HEK293 (cell line): Measurements from ENCODE around the gene NPTXR.
A peak's percentile ranks its signal among the peaks of the same experiment; 100 is the strongest.

ENCODE experiments used
- CTCF ChIA-PET: fragments of 350-600 bp; formaldehyde crosslinking; extraction: SDS; loops from one replicate; lab custom pipeline; 2021; ENCODE audit warnings: antibody characterized with exemption; lab: Yijun Ruan, JAX
- POLR2A ChIA-PET: fragments of 300-600 bp; formaldehyde crosslinking; extraction: SDS; loops from one replicate; lab custom pipeline; 2020; ENCODE audit warnings: antibody characterized with exemption, inconsistent platforms; lab: Yijun Ruan, JAX
- H3K27ac ChIP-seq: fragments of 200-500 bp; sonication (Bioruptor generic); 2 replicates; pipeline ENCODE4 v1.5.1; 2014; ENCODE audit warnings: low read depth, low read length, control low read depth, inconsistent platforms; ENCODE audit errors: extremely low read depth
- H3K36me3 ChIP-seq, 2 experiments: fragments of 200-500 bp in 1 of 2; sonication (Bioruptor generic) in 1 of 2; 1 replicate in 1 of 2; 2 replicates in 1 of 2; pipeline ENCODE4 v1.5.1; 2014 to 2017; ENCODE audit warnings: inconsistent platforms in 2 of 2, low read length in 2 of 2; ENCODE audit not compliant: control insufficient read depth in 2 of 2, insufficient read depth in 1 of 2
- H3K4me1 ChIP-seq: fragments of 200-500 bp; sonication (Bioruptor generic); 2 replicates; pipeline ENCODE4 v1.5.1; 2014; ENCODE audit warnings: mild to moderate bottlenecking, low read length, inconsistent platforms; ENCODE audit not compliant: control insufficient read depth, insufficient read depth
- H3K4me3 ChIP-seq: 2 replicates; pipeline ENCODE4 v1.5.1; 2011; ENCODE audit warnings: low read depth, mild to moderate bottlenecking, control low read depth, low read length, moderate library complexity
- H3K9me3 ChIP-seq: fragments of 200-500 bp; sonication (Bioruptor generic); 2 replicates; pipeline ENCODE4 v1.5.1; 2014; ENCODE audit warnings: low read depth, low read length, inconsistent platforms; ENCODE audit not compliant: control insufficient read depth, insufficient read depth
- EGR2 ChIP-seq: fragments of 450-650 bp; formaldehyde crosslinking; IDR thresholded peaks from 2 replicates; pipeline ENCODE4 v1.5.1; 2016; ENCODE audit warnings: low read depth, missing biosample characterization, missing genetic modification characterization
- GLI2 ChIP-seq: fragments of 450-650 bp; formaldehyde crosslinking; IDR thresholded peaks from 2 replicates; pipeline ENCODE4; 2017; ENCODE audit warnings: missing biosample characterization, missing genetic modification characterization, low read depth, borderline replicate concordance
- KLF7 ChIP-seq: fragments of 450-650 bp; formaldehyde crosslinking; IDR thresholded peaks from 2 replicates; pipeline ENCODE4 v1.5.1; 2016; ENCODE audit warnings: missing biosample characterization, missing genetic modification characterization, borderline replicate concordance
- OSR2 ChIP-seq: fragments of 450-650 bp; formaldehyde crosslinking; IDR thresholded peaks from 2 replicates; pipeline ENCODE4 v1.5.1; 2016; ENCODE audit warnings: missing biosample characterization, missing genetic modification characterization
- SCRT2 ChIP-seq: fragments of 450-650 bp; formaldehyde crosslinking; IDR thresholded peaks from 2 replicates; pipeline ENCODE4 v1.5.1; 2016; ENCODE audit warnings: missing biosample characterization, missing genetic modification characterization
- TRIM28 ChIP-seq: IDR thresholded peaks from 2 replicates; pipeline ENCODE4 v1.6.1; 2011; ENCODE audit warnings: low read length, control low read depth, borderline replicate concordance
- ZBTB21 ChIP-seq: fragments of 450-650 bp; formaldehyde crosslinking; IDR thresholded peaks from 2 replicates; pipeline ENCODE4 v1.5.1; 2017; ENCODE audit warnings: missing biosample characterization, missing genetic modification characterization
- ZEB2 ChIP-seq: fragments of 450-650 bp; formaldehyde crosslinking; IDR thresholded peaks from 2 replicates; pipeline ENCODE4 v1.5.1; 2016; ENCODE audit warnings: missing biosample characterization, missing genetic modification characterization
- ZFHX2 ChIP-seq: fragments of 450-650 bp; formaldehyde crosslinking; conservative IDR thresholded peaks from 2 replicates; pipeline ENCODE4 v1.5.1; 2016; ENCODE audit warnings: missing biosample characterization, missing genetic modification characterization
- ZNF10 ChIP-seq: fragments of 450-650 bp; formaldehyde crosslinking; IDR thresholded peaks from 2 replicates; pipeline ENCODE4 v1.5.1; 2017; ENCODE audit warnings: missing biosample characterization, missing genetic modification characterization
- ZNF16 ChIP-seq: fragments of 450-650 bp; formaldehyde crosslinking; IDR thresholded peaks from 2 replicates; pipeline ENCODE4 v1.5.1; 2016; ENCODE audit warnings: low read depth, missing biosample characterization, missing genetic modification characterization
- ZNF169 ChIP-seq: fragments of 450-650 bp; formaldehyde crosslinking; IDR thresholded peaks from 2 replicates; pipeline ENCODE4 v1.5.1; 2016; ENCODE audit warnings: missing biosample characterization, missing genetic modification characterization
- ZNF23 ChIP-seq: fragments of 450-650 bp; formaldehyde crosslinking; IDR thresholded peaks from 2 replicates; pipeline ENCODE4 v1.5.1; 2016; ENCODE audit warnings: missing biosample characterization, missing genetic modification characterization, borderline replicate concordance
- ZNF24 ChIP-seq: fragments of 450-650 bp; formaldehyde crosslinking; IDR thresholded peaks from 2 replicates; pipeline ENCODE4 v1.5.1; 2016; ENCODE audit warnings: missing biosample characterization, missing genetic modification characterization
- ZNF292 ChIP-seq: fragments of 450-650 bp; formaldehyde crosslinking; IDR thresholded peaks from 2 replicates; pipeline ENCODE4 v1.5.1; 2016; ENCODE audit warnings: low read depth, missing biosample characterization, missing genetic modification characterization, borderline replicate concordance
- ZNF302 ChIP-seq: fragments of 450-650 bp; formaldehyde crosslinking; IDR thresholded peaks from 2 replicates; pipeline ENCODE4 v1.5.1; 2016; ENCODE audit warnings: missing biosample characterization, missing genetic modification characterization, low read depth
- ZNF473 ChIP-seq: fragments of 450-650 bp; formaldehyde crosslinking; IDR thresholded peaks from 2 replicates; pipeline ENCODE4 v1.5.1; 2017; ENCODE audit warnings: missing biosample characterization, missing genetic modification characterization
- ZNF48 ChIP-seq: fragments of 450-650 bp; formaldehyde crosslinking; IDR thresholded peaks from 2 replicates; pipeline ENCODE4 v1.5.1; 2016; ENCODE audit warnings: missing biosample characterization, missing genetic modification characterization
- ZNF571 ChIP-seq: fragments of 450-650 bp; formaldehyde crosslinking; IDR thresholded peaks from 2 replicates; pipeline ENCODE4 v1.5.0; 2017; ENCODE audit warnings: missing biosample characterization, missing genetic modification characterization
- ZNF623 ChIP-seq: fragments of 450-650 bp; formaldehyde crosslinking; IDR thresholded peaks from 2 replicates; pipeline ENCODE4 v1.5.1; 2016; ENCODE audit warnings: missing biosample characterization, missing genetic modification characterization
- ZNF624 ChIP-seq: fragments of 450-650 bp; formaldehyde crosslinking; IDR thresholded peaks from 2 replicates; pipeline ENCODE4 v1.5.1; 2017; ENCODE audit warnings: missing biosample characterization, missing genetic modification characterization
- ZNF626 ChIP-seq: fragments of 450-650 bp; sonication (Bioruptor Pico); formaldehyde crosslinking; IDR thresholded peaks from 2 replicates; pipeline ENCODE4 v1.5.1; 2018; ENCODE audit warnings: missing biosample characterization, missing genetic modification characterization, inconsistent platforms
- ZNF645 ChIP-seq: fragments of 450-650 bp; formaldehyde crosslinking; IDR thresholded peaks from 2 replicates; pipeline ENCODE4; 2016; ENCODE audit warnings: missing biosample characterization, missing genetic modification characterization
- ZNF670 ChIP-seq: fragments of 450-650 bp; formaldehyde crosslinking; IDR thresholded peaks from 2 replicates; pipeline ENCODE4 v1.5.1; 2016; ENCODE audit warnings: missing biosample characterization, missing genetic modification characterization, low read depth
- ZNF76 ChIP-seq: fragments of 450-650 bp; formaldehyde crosslinking; IDR thresholded peaks from 2 replicates; pipeline ENCODE4; 2016; ENCODE audit warnings: low read depth, missing biosample characterization, missing genetic modification characterization, borderline replicate concordance
- ZNF837 ChIP-seq: fragments of 450-650 bp; formaldehyde crosslinking; IDR thresholded peaks from 2 replicates; pipeline ENCODE4 v1.5.1; 2016; ENCODE audit warnings: missing biosample characterization, missing genetic modification characterization
- ZSCAN23 ChIP-seq: fragments of 450-650 bp; formaldehyde crosslinking; IDR thresholded peaks from 2 replicates; pipeline ENCODE4 v1.5.1; 2016; ENCODE audit warnings: missing biosample characterization, missing genetic modification characterization
- ZSCAN30 ChIP-seq: fragments of 450-650 bp; IDR thresholded peaks from 2 replicates; pipeline ENCODE4 v1.5.1; 2018; ENCODE audit warnings: missing biosample characterization, mild to moderate bottlenecking, missing genetic modification characterization, moderate library complexity
- TF ChIP-seq, protein P1 (sequence below): fragments of 450-650 bp; formaldehyde crosslinking; optimal IDR thresholded peaks from 2 replicates; pipeline ENCODE3; 2016; ENCODE audit warnings: missing biosample characterization, mild to moderate bottlenecking, missing genetic modification characterization
- TF ChIP-seq, protein P2 (sequence below): fragments of 450-650 bp; formaldehyde crosslinking; conservative IDR thresholded peaks from 2 replicates; pipeline ENCODE4 v1.5.1; 2016; ENCODE audit warnings: low read depth, missing biosample characterization, missing genetic modification characterization

NPTXR gene

DNA sequence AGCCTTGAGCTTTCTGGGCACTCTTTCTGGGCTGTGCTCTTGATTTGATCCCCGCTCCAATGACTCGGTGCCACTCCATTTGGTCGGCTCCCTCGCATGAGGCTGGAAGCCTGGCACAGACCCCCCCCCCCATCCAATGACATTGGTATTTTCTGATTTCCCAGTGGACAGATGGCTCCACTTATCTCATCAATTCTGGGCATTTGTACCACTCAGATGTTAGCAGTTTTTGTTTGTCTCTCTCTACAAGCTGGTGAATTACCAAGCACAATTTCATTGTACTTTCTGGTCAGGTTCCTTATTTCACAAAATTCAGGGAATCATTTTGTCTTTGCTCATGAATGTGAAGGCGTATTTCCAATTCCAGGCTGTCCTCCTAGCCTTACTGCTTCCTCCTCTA is 59.0 kb downstream of the NPTXR start (continued):
- TF ChIP-seq ZNF645 (tag by site-specific recombination) = no peak
- no peak for TF ChIP-seq ZNF624 (tag by site-specific recombination)
- TF ChIP-seq ZNF670 (tag by site-specific recombination) = no peak
- no peak for TF ChIP-seq ZNF302 (tag by site-specific recombination)
- TF ChIP-seq ZNF24 (tag by site-specific recombination) = no peak
- no peak for TF ChIP-seq OSR2 (tag by site-specific recombination)
- TF ChIP-seq ZNF10 (tag by site-specific recombination) = no peak
- TF ChIP-seq, all 188 proteins: peak for 0

DNA sequence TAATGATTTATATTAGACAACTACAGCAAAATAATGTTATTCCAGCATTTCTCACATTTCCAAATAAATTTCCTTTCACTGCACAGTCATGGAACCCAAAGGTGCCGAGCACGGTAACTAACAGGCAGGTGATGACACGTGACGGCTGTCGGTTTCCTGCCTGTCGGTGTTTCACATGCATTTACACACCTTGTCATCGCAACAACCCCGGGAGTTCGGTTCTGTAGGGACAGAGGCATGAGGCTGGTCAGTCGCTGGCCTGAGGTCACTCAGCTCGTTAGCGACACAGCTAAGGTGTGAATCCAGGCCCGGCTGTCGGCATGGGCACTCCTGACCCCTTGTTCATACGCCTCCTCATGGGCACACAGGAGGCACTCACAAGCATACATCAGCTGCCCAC is 59.8 kb downstream of the NPTXR start:
- POLR2A ChIA-PET = no interaction called here
- no peaks in the 10 kb centered on the region for H3K9me3 ChIP-seq
- no peak overlapping the region for H3K27ac ChIP-seq
- peaks cover 0 to 24% of the 10 kb centered on the region in 2 experiments; a peak in 1 of 3 replicates for H3K36me3 ChIP-seq
- CTCF ChIA-PET = interaction anchor here (0.6 to 6.5 kb wide), 5 partner anchors 12 to 93 kb away, joined by 3 to 43 read pairs (median 3); no protein-coding TSS in a partner anchor
- H3K4me1 ChIP-seq = no peaks in the 10 kb centered on the region
- no peak for TF ChIP-seq ZSCAN30 (tag by site-specific recombination)
- TF ChIP-seq TRIM28 = no peak
- TF ChIP-seq ZEB2 (tag by site-specific recombination) = no peak
- TF ChIP-seq ZBTB21 (tag by site-specific recombination) = no peak
- no peak for TF ChIP-seq ZNF10 (tag by site-specific recombination)
- TF ChIP-seq ZNF626 (tag by site-specific recombination) = no peak
- no peak for TF ChIP-seq ZNF169
- no peak for TF ChIP-seq KLF7 (tag by site-specific recombination)
- TF ChIP-seq ZNF23 (tag by site-specific recombination) = no peak
- TF ChIP-seq ZNF670 (tag by site-specific recombination) = no peak
- TF ChIP-seq ZNF48 (tag by site-specific recombination) = no peak
- no peak for TF ChIP-seq ZNF76 (tag by site-specific recombination)
- no peak for TF ChIP-seq ZNF473 (tag by site-specific recombination)
- no peak for TF ChIP-seq ZNF623 (tag by site-specific recombination)
- no peak for TF ChIP-seq ZNF837 (tag by site-specific recombination)
- TF ChIP-seq ZNF292 (tag by site-specific recombination) = no peak
- TF ChIP-seq GLI2 = no peak
- TF ChIP-seq SCRT2 (tag by site-specific recombination) = no peak
- TF ChIP-seq ZNF571 (tag by site-specific recombination) = no peak
- TF ChIP-seq ZNF16 (tag by site-specific recombination) = no peak
- no peak overlapping the region for H3K4me3 ChIP-seq

DNA sequence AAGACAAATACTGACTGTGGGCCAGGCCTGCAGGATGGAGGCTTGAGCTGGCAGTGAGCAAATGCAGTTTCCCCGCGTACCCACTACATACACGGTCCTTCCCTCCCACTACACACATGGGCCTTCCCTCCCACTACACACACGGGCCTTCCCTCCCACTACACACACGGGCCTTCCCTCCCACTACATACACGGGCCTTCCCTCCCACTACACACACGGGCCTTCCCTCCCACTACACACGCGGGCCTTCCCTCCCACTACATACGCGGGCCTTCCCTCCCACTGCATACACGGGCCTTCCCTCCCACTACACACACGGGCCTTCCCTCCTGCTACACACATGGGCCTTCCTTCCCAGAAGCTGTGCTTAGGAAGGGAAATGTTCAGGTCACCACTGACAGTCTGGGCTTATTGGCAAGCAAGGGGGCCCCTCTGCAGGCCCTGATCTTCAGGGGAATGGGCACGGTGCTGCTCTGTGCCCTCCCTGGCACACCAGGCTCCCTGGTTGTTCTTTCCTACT is 60.7 kb downstream of the NPTXR start:
- CTCF ChIA-PET = interaction anchor here (0.8 to 6.5 kb wide), 2 partner anchors 15 to 339 kb away, joined by 4 to 43 read pairs; no protein-coding TSS in a partner anchor
- Histone ChIP-seq H3K4me3 (no peak overlapping the region), H3K4me1 (no peaks in the 10 kb centered on the region), H3K27ac (no peak overlapping the region), H3K9me3 (no peaks in the 10 kb centered on the region), H3K36me3 (peaks cover 0 to 27% of the 10 kb centered on the region in 2 experiments; a peak in 1 of 3 replicates)
- TF ChIP-seq, protein P1, sequence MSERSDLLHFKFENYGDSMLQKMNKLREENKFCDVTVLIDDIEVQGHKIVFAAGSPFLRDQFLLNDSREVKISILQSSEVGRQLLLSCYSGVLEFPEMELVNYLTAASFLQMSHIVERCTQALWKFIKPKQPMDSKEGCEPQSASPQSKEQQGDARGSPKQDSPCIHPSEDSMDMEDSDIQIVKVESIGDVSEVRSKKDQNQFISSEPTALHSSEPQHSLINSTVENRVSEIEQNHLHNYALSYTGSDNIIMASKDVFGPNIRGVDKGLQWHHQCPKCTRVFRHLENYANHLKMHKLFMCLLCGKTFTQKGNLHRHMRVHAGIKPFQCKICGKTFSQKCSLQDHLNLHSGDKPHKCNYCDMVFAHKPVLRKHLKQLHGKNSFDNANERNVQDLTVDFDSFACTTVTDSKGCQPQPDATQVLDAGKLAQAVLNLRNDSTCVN (tag by site-specific recombination) = peak; percentile 20
- no peak for TF ChIP-seq ZSCAN23 (tag by site-specific recombination)
- TF ChIP-seq EGR2 (tag by site-specific recombination) = peak; percentile 99
- TF ChIP-seq, protein P2, sequence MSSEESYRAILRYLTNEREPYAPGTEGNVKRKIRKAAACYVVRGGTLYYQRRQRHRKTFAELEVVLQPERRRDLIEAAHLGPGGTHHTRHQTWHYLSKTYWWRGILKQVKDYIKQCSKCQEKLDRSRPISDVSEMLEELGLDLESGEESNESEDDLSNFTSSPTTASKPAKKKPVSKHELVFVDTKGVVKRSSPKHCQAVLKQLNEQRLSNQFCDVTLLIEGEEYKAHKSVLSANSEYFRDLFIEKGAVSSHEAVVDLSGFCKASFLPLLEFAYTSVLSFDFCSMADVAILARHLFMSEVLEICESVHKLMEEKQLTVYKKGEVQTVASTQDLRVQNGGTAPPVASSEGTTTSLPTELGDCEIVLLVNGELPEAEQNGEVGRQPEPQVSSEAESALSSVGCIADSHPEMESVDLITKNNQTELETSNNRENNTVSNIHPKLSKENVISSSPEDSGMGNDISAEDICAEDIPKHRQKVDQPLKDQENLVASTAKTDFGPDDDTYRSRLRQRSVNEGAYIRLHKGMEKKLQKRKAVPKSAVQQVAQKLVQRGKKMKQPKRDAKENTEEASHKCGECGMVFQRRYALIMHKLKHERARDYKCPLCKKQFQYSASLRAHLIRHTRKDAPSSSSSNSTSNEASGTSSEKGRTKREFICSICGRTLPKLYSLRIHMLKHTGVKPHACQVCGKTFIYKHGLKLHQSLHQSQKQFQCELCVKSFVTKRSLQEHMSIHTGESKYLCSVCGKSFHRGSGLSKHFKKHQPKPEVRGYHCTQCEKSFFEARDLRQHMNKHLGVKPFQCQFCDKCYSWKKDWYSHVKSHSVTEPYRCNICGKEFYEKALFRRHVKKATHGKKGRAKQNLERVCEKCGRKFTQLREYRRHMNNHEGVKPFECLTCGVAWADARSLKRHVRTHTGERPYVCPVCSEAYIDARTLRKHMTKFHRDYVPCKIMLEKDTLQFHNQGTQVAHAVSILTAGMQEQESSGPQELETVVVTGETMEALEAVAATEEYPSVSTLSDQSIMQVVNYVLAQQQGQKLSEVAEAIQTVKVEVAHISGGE (tag by site-specific recombination) = no peak
- peak; percentile 98 for TF ChIP-seq ZFHX2 (tag by site-specific recombination)
- POLR2A ChIA-PET = interaction anchor here (1.1 kb wide), 1 partner anchor 16 kb away, joined by 3 read pairs; no protein-coding TSS in a partner anchor
